ENCODE data around the gene BCL11B. TPM values are rescaled to one million over a fixed set of nuclear protein-coding genes. Genes with fewer than 3 reads are reported as not detected.

Gene BCL11B
- total and polyA plus RNA-seq, 10 of the 15 experiments (the other 5 are each of a cell fraction or from before 2014, with no cell fraction given): 0.38 to 5.5 (median 1.3) TPM

GRCh38 chr14:99148131-99148530 lies 123.9 kb downstream of the BCL11B start:
- ChIA-PET CTCF (no interaction called here), SMC1A (ENCODE audit: uncharacterized antibody, unreplicated experiment) (no interaction called here), RAD21 (ENCODE audit: unreplicated experiment) (no interaction called here), POLR2A (interaction anchor here (0.6 to 0.7 kb wide), 2 partner anchors 87 to 1305 kb away, joined by 4 to 8 read pairs; no protein-coding TSS in a partner anchor)
- Histone ChIP-seq H3K4me2 (ENCODE audit: control insufficient read depth, insufficient read depth) (no peak overlapping the region), H3K36me3 (ENCODE audit: control insufficient read depth in 2 of 2, insufficient read depth in 2 of 2, low read length in 1 of 2) (no peaks in the 10 kb centered on the region), H3K9ac (ENCODE audit: control insufficient read depth, insufficient read depth, low read length) (no peak overlapping the region), H3K9me3 (replicated peaks; ENCODE audit: control insufficient read depth, insufficient read depth, low read length) (no peaks in the 10 kb centered on the region; the same call in 2 of the 3 replicates), H4K20me1 (ENCODE audit: control insufficient read depth, insufficient read depth) (no peaks in the 10 kb centered on the region), H2AFZ (ENCODE audit: control insufficient read depth, low read depth, low read length) (no peak overlapping the region), H3K27me3 (replicated peaks in 1 of 2; ENCODE audit: control insufficient read depth in 2 of 2, insufficient read depth in 2 of 2, low read length in 1 of 2) (no peaks in the 10 kb centered on the region), H3K4me3 (no peak overlapping the region), H3K27ac (ENCODE audit: control insufficient read depth, insufficient read depth) (no peak overlapping the region), H3K79me2 (ENCODE audit: control insufficient read depth, insufficient read depth, low read length) (no peaks in the 10 kb centered on the region), H3K4me1 (ENCODE audit: control insufficient read depth, insufficient read depth, low read length) (no peaks in the 10 kb centered on the region)
- in situ Hi-C loops (cut with MboI) (no loop called here), intact Hi-C loops (cut with micrococcal nuclease; ENCODE audit: unreplicated experiment) (no loop called here)
- TF ChIP-seq MEF2A (IDR thresholded peaks at IDR 0.05; ENCODE audit: insufficient read depth, low read depth, low read length) (no peak), E2F4 (IDR thresholded peaks at IDR 0.05; ENCODE audit: low read depth, low read length) (no peak), RAD21 (IDR thresholded peaks at IDR 0.05; ENCODE audit: insufficient read depth, low read depth, low read length) (no peak), SP1 (IDR thresholded peaks at IDR 0.05; ENCODE audit: low read depth, low read length) (no peak), ZBED1 (IDR thresholded peaks at IDR 0.05; ENCODE audit: borderline replicate concordance) (no peak), BRCA1 (IDR thresholded peaks at IDR 0.05; ENCODE audit: low read depth, low read length) (no peak), MYB (IDR thresholded peaks at IDR 0.05; ENCODE audit: borderline replicate concordance, low read depth, low read length) (no peak), ATF7 (IDR thresholded peaks at IDR 0.05; ENCODE audit: low read depth) (no peak), HDAC6 (IDR thresholded peaks at IDR 0.05; ENCODE audit: unreplicated experiment) (no peak), BCL3 (IDR thresholded peaks at IDR 0.05; ENCODE audit: borderline replicate concordance, insufficient read depth, low read depth, low read length, poor library complexity, severe bottlenecking) (no peak)
- TF ChIP-seq, protein P1, sequence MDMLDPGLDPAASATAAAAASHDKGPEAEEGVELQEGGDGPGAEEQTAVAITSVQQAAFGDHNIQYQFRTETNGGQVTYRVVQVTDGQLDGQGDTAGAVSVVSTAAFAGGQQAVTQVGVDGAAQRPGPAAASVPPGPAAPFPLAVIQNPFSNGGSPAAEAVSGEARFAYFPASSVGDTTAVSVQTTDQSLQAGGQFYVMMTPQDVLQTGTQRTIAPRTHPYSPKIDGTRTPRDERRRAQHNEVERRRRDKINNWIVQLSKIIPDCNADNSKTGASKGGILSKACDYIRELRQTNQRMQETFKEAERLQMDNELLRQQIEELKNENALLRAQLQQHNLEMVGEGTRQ (IDR thresholded peaks at IDR 0.05; ENCODE audit: borderline replicate concordance, low read depth, low read length): no peak
- ATAC-seq (no peak), FAIRE-seq (no peak), DNase-seq (ENCODE audit: low read depth, low spot score) (no peak)
- BruUV-seq (replicated peaks): no TSS peak
- 39% methylated on average over 8 of the region's 8 CpGs for WGBS (ENCODE audit: insufficient coverage, insufficient replicate concordance, low lambda C conversion rate, missing lambda C conversion rate)
